OCI-LY7 (cell line): ENCODE data around the gene MUC12.

Experiments used
- CTCF ChIP-seq: fragments of 200-600 bp; sonication (generic); conservative IDR thresholded peaks from 2 replicates; pipeline ENCODE4 v1.5.1; 2014; ENCODE audit warnings: mild to moderate bottlenecking, antibody characterized with exemption, low read length, moderate library complexity, mixed read lengths
- EZH2phosphoT487 ChIP-seq: fragments of 200-600 bp; sonication (generic); IDR thresholded peaks from 2 replicates; pipeline ENCODE4 v1.6.1; 2018; ENCODE audit warnings: low read depth, borderline replicate concordance, mild to moderate bottlenecking, mixed run types, antibody characterized with exemption, low read length, moderate library complexity, mixed read lengths

GRCh38 chr7:100965723-100966541 is 3.4 kb upstream of the MUC12 start:
- TF ChIP-seq CTCF: peak; percentile 77
- no peak for TF ChIP-seq EZH2phosphoT487
